Gastrocnemius medialis (tissue), 4 donors: ENCODE results near the gene B4GALT3. TPM values are rescaled to one million over a fixed set of nuclear protein-coding genes. Genes with fewer than 3 reads are reported as not detected.
A peak's percentile ranks its signal among the peaks of the same experiment; 100 is the strongest.

Experiments used
- ATAC-seq, 2 donors: fragments of 150-250 bp; one replicate each; pipeline ENCODE4 v1.9.1; 2016
- DNase-seq, 2 donors: peaks; one replicate each; pipeline ENCODE4 v3.0.0-alpha.2; 2019
- H3K27ac ChIP-seq, 4 donors: fragments of 200-600 bp; sonication (generic); 1 replicate in 1 of 4; 2 replicates in 3 of 4; pipeline ENCODE4 v1.5.1; 2016 to 2018; ENCODE audit warnings: mild to moderate bottlenecking in 2 of 4, moderate library complexity in 1 of 4
- H3K27me3 ChIP-seq, 3 donors: fragments of 200-600 bp; sonication (generic) in 2 of 3; 1 replicate in 1 of 3; 2 replicates in 2 of 3; pipeline versions ENCODE4 v1.5.1 to v1.6.0; 2016 to 2019; ENCODE audit warnings: mild to moderate bottlenecking in 1 of 3, moderate library complexity in 1 of 3
- H3K36me3 ChIP-seq, 2 donors: fragments of 200-600 bp; sonication (generic) in 1 of 2; one replicate each; pipeline ENCODE4 v1.5.1; 2017 to 2018
- H3K4me1 ChIP-seq, 2 donors: fragments of 200-600 bp; sonication (generic) in 1 of 2; one replicate each; pipeline ENCODE4 v1.5.1; 2016 to 2017; ENCODE audit warnings: mild to moderate bottlenecking in 2 of 2
- H3K4me3 ChIP-seq, 4 donors: fragments of 200-600 bp; sonication (generic) in 3 of 4; 1 replicate in 1 of 4; 2 replicates in 3 of 4; pipeline ENCODE4 v1.5.1; 2016 to 2019; ENCODE audit warnings: mild to moderate bottlenecking in 2 of 4
- H3K9me3 ChIP-seq, 3 donors: fragments of 200-600 bp; sonication (generic) in 2 of 3; 1 replicate in 1 of 3; 2 replicates in 2 of 3; pipeline ENCODE4 v1.5.1; 2016 to 2019
- CTCF ChIP-seq, 5 experiments: fragments of 450-650 bp in 3 of 5; fragments of 200-600 bp in 2 of 5; sonication (generic) in 2 of 5; IDR thresholded peaks in 4 of 5; conservative IDR thresholded peaks in 1 of 5; 1 replicate in 4 of 5; 2 replicates in 1 of 5; pipeline ENCODE4 v1.5.1; 2016 to 2019; ENCODE audit warnings: antibody characterized with exemption in 5 of 5, mild to moderate bottlenecking in 3 of 5, moderate library complexity in 3 of 5
- POLR2A ChIP-seq, 2 donors: fragments of 450-650 bp; IDR thresholded peaks; one replicate each; pipeline ENCODE4 v1.6.1; 2017; ENCODE audit warnings: antibody characterized with exemption in 2 of 2, mild to moderate bottlenecking in 2 of 2, moderate library complexity in 2 of 2
- in situ Hi-C, 4 donors: fragments of 200-750 bp; cut with MboI; loops; one replicate each; pipeline versions ENCODE4 v1.15.0 to v1.8.0; 2017; ENCODE audit warnings: low sequenced_read_pairs in 4 of 4
- intact Hi-C: fragments of 100-400 bp; cut with DNase I; formaldehyde crosslinking; loops from one replicate; pipeline ENCODE4 v1.15.1; 2023; ENCODE audit warnings: low total_unique reads
- total RNA-seq, 4 donors: library from RNA; depleted of rRNA; stranded (reverse); fragments of >200 nt; gene quantifications; one replicate each; pipeline versions ENCODE4 v1.1.0 to v1.2.3, GENCODE V29; 2016

B4GALT3 gene
- total RNA-seq, 4 donors from 2014 or later = 35.5 to 47.7 (median 43.7) TPM

GRCh38 chr1:161130266-161130665, 47.0 kb downstream of the B4GALT3 start:
- Histone ChIP-seq H3K9me3 (no peaks in the 10 kb centered on the region), H3K4me1 (peaks cover 48 to 49% of the 10 kb centered on the region in 2 donors), H3K27me3 (no peaks in the 10 kb centered on the region), H3K27ac (peak overlapping the region; percentile 94 to 98 (median 96)), H3K36me3 (peaks cover 0 to 43% of the 10 kb centered on the region in 2 donors), H3K4me3 (no peak overlapping the region)
- TF ChIP-seq POLR2A (IDR thresholded peaks at IDR 0.05) = no peak
- TF ChIP-seq CTCF (IDR thresholded peaks at IDR 0.05 in 4 of 5, conservative IDR thresholded peaks at IDR 0.05 in 1 of 5) = no peak
- in situ Hi-C loops (no loop called here), intact Hi-C loops (loop anchor here (10.0 kb wide), 1 partner anchor 1095 kb away; the partner anchor contains the start of gene PIGM)
- DNase-seq (no peak), ATAC-seq (no peak)

GRCh38 chr1:161128591-161129420, 48.5 kb downstream of the B4GALT3 start:
- intact Hi-C loops (no loop called here), in situ Hi-C loops (no loop called here)
- peaks cover 0 to 52% of the 10 kb centered on the region in 2 donors for H3K36me3 ChIP-seq
- no peak overlapping the region for H3K4me3 ChIP-seq
- TF ChIP-seq POLR2A (IDR thresholded peaks at IDR 0.05) (no peak), CTCF (IDR thresholded peaks at IDR 0.05 in 4 of 5, conservative IDR thresholded peaks at IDR 0.05 in 1 of 5) (no peak)
- peaks cover 42 to 45% of the 10 kb centered on the region in 2 donors for H3K4me1 ChIP-seq
- no peak for ATAC-seq
- no peaks in the 10 kb centered on the region for H3K27me3 ChIP-seq
- no peaks in the 10 kb centered on the region for H3K9me3 ChIP-seq
- no peak for DNase-seq
- H3K27ac ChIP-seq = peak overlapping the region in 2 of 4 donors; percentile 4 to 31

GRCh38 chr1:161127649-161128048, 49.7 kb downstream of the B4GALT3 start:
- intact Hi-C loops (no loop called here), in situ Hi-C loops (no loop called here)
- Histone ChIP-seq H3K27ac (peak overlapping the region in 1 of 4 donors; percentile 14), H3K4me3 (no peak overlapping the region), H3K27me3 (no peaks in the 10 kb centered on the region), H3K4me1 (peaks cover 35 to 40% of the 10 kb centered on the region in 2 donors), H3K9me3 (no peaks in the 10 kb centered on the region), H3K36me3 (peaks cover 0 to 63% of the 10 kb centered on the region in 2 donors)
- DNase-seq = no peak
- no peak for ATAC-seq
- TF ChIP-seq CTCF (IDR thresholded peaks at IDR 0.05 in 4 of 5, conservative IDR thresholded peaks at IDR 0.05 in 1 of 5) = no peak
- TF ChIP-seq POLR2A (IDR thresholded peaks at IDR 0.05) = no peak

- Histone ChIP-seq H3K4me1 (peaks cover 21 to 28% of the 10 kb centered on the region in 2 donors), H3K4me3 (no peak overlapping the region)
- TF ChIP-seq POLR2A (IDR thresholded peaks at IDR 0.05) (no peak), CTCF (IDR thresholded peaks at IDR 0.05 in 4 of 5, conservative IDR thresholded peaks at IDR 0.05 in 1 of 5) (no peak)
Measured at GRCh38 chr1:161122967-161123366, 54.3 kb downstream of the B4GALT3 start.

More at GRCh38 chr1:161122967-161123366, 54.3 kb downstream of the B4GALT3 start:
- Histone ChIP-seq H3K9me3 (no peaks in the 10 kb centered on the region), H3K27me3 (no peaks in the 10 kb centered on the region), H3K36me3 (peaks cover 0 to 72% of the 10 kb centered on the region in 2 donors), H3K27ac (no peak overlapping the region)
- in situ Hi-C loops = no loop called here
- DNase-seq (no peak), ATAC-seq (no peak)
- intact Hi-C loops = no loop called here
